ENCODE results near the gene NPR2.

DNA sequence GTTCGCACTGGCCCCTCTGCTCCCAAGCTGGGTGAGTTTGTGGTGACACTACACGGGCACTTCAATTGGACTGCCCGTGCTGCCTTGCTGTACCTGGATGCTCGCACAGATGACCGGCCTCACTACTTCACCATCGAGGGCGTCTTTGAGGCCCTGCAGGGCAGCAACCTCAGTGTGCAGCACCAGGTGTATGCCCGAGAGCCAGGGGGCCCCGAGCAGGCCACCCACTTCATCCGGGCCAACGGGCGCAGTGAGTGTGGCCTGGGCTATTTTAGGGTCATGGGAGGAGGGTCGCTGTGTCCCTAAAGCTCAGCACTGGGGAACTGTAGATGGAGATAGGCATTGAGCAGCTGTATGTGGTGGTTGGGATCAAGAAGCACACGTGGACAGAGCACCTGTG, 1.4 kb downstream of the NPR2 start:
- TF ChIP-seq, protein P1, sequence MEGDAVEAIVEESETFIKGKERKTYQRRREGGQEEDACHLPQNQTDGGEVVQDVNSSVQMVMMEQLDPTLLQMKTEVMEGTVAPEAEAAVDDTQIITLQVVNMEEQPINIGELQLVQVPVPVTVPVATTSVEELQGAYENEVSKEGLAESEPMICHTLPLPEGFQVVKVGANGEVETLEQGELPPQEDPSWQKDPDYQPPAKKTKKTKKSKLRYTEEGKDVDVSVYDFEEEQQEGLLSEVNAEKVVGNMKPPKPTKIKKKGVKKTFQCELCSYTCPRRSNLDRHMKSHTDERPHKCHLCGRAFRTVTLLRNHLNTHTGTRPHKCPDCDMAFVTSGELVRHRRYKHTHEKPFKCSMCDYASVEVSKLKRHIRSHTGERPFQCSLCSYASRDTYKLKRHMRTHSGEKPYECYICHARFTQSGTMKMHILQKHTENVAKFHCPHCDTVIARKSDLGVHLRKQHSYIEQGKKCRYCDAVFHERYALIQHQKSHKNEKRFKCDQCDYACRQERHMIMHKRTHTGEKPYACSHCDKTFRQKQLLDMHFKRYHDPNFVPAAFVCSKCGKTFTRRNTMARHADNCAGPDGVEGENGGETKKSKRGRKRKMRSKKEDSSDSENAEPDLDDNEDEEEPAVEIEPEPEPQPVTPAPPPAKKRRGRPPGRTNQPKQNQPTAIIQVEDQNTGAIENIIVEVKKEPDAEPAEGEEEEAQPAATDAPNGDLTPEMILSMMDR (conservative IDR thresholded peaks at IDR 0.05; ENCODE audit: low read length) = no peak
- no peak for TF ChIP-seq EZH2phosphoT487 (IDR thresholded peaks at IDR 0.05; ENCODE audit: borderline replicate concordance, low read depth, low read length)
